DMS53 treated with DMSO at 0.1 percent for 48 hours (cell line): ENCODE results near the gene MGMT.

Source experiments
- DNase-seq: peaks from one replicate; lab custom pipeline; 2025; ENCODE audit not compliant: unreplicated experiment; lab: John Stamatoyannopoulos, UW

MGMT gene

DNA sequence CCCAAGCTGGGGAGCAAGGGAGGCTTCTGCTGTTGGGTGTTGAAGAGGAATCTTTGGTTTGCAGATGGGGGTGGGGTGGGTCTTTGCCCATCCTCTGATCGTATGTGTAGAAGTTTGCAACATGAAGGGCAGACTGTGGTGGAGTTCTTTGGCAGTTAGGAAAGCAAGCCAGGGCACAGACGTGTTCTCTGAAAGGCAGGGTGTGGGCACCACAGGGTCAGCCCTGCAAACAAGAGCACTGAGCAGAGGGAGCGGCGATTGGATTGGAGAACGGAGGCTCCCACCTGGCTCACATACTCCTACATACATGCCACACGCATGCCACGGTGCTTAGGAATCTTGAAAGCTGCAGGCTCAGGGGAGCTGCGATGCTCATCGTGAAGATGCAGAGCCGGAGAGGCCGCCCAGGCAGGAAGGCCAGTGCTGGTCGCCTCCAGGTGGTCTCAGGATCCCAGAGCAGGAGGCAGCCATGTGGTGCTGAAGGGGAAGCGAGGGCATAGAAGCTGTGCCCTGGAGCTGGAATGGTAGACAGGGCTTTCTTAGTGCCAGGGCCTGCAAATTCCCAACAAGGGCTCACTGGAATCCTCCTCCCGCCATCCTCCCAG lies 149.0 kb downstream of the MGMT start:
- no peak for DNase-seq

DNA sequence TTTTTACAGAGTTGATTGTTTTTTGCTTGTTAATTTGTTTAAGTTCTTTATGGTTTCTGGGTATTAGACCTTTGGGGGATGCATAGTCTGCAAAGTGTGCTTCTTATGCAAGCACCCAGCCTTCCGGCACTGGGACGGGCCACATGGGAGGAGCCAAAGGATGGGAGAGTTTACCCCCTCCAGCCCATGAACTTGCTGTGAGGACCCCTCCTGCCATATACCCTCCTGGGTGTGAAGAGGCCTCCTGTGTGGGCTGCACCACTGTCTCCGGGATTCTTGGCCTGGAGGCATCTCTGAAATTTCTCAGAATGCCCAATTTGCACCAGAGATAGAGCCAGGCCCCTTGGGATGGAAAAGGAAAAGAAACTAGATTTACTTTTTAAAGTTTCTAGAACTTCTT lies 150.7 kb downstream of the MGMT start:
- DNase-seq = no peak

DNA sequence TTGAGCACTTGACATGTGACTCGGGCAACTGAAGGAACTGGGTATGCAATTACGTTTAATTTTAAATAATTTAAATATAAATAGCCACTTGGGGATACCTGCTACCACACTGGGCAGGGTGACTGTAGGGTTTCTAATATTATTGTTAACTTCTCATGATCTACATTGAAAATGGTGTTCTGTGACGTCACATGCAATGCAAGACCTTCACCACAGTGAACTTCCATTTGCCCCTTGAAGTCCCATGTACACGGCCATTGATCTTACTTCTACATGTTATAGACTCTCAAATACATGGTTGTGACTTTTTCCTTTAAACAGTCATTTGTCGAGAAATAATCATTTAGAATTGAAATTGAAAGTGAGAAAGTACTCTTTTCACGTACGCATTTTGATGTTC lies 154.0 kb downstream of the MGMT start:
- DNase-seq = no peak

DNA sequence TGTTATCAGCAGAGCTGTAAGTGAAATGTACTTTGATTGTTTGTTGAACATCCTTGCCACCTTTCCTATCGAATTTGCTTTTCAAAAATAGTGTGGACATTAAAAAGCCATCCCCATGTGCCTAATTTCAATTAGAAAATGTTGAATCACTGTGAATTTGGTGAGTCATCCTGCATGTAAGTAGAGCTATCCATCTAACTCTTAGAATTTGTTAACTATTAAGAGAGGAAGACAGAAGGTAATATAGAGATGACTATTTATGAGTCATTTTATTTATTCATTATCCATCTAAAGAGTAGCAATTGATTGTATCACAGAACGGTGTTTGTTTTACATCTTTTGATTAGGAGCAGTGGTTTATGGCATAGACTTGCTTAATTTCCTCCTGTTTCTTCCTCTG lies 154.7 kb downstream of the MGMT start:
- DNase-seq = no peak

DNA sequence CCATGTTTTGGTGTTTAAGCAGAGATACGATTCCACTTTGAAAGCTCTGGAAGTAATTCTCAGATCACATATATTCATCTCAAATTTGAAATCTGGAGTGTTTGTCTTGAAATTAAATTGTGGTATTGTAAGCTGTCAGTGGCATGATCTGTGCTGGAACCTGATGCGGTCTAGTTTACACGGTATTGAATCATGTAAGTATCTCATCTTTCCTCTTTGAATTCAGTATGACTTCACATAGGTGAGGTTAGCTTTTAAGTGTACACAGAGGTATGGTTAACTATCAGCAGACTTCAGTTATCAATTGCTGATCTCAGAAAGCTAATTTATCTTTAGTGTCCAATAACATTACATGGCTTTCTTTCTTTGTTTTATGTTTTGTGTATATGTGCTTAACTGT lies 155.2 kb downstream of the MGMT start:
- DNase-seq = no peak

DNA sequence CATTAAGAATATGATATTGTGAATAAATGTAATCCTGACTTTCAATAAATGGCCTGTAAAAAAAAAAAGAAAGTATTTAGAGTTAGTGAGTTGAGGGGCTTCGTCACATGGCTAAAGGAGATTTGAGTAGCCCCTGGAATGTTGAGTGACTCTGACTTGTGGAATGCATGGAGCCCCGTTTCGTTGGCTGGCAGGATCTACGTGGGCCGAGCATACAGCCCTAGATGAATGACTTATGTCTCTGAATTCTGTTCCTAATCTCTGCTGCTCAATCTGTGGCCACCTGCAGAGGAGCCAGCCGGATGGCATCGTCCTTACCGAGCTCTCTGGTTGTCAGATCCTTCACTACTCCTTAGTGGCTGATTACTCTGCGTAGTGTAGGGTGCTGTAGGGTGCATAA lies 155.7 kb downstream of the MGMT start:
- DNase-seq = no peak

DNA sequence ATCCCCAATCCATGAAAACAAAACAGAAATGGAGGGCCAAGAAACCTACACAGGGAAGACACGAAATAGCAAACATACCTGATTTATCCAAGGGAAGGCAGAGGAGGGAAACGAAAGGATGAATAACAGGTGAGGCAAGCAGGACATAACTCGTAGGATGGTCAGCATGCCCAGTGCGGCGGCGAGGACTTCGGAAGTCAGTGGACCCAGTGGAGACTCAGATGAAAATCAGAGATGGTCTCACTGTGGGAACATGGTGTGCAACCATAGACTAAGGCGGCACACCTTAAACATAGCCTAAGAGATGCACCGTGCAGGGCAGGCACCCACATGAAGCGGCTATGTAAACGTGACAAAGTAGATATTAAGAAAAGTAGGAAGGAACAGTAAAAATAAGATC lies 157.5 kb downstream of the MGMT start:
- DNase-seq = no peak

DNA sequence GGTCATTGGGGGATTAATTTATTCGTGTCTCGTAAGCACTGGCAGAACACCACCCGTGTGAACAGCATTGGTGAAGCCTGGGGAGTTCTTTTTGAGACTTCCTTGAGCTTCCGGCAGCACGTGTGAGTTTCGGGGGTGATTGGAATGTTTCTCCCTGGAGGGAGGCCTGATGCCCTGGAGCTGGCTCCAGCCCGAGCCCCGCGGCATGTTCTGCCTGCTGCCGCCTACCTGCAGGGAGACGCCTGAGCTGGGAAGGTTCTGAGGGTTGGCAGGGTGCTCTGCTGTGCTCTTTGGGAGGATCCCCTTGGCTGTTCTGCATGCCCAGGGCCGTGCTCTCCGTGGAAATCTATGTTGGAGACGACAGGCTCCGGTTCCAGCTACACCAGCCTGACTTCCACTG lies 159.3 kb downstream of the MGMT start:
- no peak for DNase-seq

DNA sequence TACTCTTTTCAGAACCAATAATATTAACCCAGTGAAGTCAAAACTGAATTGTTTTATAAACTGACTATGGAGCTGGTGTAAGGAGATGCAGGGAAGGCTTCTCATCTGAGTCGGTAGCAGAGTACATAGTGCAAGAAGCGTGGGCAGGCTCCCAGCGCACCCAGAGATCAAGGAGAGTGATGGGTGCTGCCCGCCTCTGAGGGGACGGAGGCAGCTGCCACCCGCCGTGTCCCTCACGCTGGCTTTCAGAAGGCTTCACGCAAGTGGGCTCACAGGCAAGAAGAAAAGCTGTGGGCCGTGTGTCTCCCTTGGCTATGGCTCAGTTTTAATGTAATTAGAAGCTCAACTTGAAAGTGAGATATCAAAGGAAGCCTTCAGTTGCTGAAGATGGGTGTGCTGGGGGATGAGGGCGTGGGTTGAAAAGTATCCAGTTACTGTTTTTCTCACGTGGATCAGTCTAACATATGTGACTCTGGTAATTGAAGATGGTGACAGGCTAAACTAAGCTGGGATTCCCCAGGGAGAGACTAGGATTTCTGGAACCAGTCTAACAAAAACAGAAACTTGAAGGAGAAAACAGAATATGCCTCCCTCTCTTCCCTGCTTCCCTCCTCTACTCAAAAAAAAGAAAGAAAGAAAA lies 159.9 kb downstream of the MGMT start:
- no peak for DNase-seq

DNA sequence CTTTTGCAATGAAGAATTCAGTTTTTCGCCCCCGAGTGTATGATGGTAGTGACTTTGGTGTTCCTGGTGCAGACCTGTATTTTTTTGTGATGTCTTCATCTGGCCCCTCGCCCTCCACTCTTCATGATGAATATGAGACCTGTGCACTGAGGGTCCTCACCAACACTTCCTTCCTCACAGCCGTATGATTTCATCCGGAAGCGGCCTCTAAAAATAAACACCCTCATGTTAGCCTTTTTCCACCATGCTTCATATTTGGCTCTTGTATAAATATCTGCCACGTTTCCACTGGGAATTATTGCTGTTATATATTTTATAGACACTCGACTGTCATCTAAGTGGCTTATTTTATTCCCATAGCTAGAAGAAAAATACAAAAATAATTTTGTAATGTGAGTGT lies 160.4 kb downstream of the MGMT start:
- DNase-seq = no peak

DNA sequence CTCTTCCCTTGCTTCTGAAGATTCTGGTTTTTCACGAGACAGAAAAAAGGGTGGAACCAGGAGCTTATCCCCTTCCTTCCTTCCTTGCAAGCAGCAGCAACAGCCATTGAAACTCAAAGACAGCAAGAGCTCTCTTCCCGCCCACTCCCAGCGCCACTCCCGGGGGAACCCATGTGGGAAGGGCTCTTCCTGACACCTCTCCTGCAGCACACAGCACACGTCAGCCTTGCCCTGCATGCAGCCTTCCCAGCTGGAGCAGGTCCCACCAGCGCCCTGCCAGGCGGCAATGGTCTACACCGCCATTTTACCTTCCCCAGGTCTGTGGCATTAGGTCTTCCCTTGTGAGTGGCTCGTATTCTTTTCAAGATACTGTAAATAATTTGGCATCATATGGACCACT lies 161.8 kb downstream of the MGMT start:
- DNase-seq = no peak

DNA sequence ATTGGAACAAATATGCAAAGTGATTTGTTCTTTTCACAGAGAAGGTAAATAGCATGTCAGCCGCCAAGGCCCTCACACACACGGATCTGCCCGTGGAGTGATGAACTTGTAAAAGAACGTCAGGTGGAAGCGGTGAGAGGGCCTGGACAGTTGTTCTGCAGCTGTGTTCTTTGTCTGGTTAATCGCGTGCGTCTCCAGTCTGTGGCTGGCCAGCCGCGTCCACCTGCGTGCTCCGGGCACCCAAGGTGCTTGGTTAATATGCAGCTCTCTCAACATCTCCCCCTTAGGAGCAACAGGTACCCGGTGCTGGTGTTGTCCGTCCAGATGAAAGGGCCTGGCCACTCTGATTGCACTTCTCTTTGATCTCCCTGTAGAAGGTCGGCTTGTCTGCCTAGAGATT lies 162.9 kb downstream of the MGMT start:
- DNase-seq = no peak

DNA sequence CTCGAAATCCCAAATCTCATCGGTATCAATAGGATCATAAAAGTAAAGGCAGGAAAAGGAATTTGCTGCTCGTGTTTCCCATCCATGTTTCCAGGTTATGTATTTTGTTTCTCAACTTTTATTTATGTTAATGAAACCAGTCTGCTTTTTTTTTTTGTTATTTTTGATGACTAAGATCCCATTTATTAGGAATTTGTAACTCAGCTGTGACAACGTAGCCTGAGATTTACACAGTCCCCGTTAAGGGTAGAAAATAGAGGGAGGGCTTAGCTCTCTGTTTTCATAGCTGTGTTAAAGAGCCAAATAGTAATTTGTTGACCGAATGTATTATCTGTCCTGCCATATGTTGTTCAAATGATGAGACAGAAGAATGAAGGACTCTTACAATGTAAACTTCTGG lies 164.0 kb downstream of the MGMT start:
- no peak for DNase-seq

DNA sequence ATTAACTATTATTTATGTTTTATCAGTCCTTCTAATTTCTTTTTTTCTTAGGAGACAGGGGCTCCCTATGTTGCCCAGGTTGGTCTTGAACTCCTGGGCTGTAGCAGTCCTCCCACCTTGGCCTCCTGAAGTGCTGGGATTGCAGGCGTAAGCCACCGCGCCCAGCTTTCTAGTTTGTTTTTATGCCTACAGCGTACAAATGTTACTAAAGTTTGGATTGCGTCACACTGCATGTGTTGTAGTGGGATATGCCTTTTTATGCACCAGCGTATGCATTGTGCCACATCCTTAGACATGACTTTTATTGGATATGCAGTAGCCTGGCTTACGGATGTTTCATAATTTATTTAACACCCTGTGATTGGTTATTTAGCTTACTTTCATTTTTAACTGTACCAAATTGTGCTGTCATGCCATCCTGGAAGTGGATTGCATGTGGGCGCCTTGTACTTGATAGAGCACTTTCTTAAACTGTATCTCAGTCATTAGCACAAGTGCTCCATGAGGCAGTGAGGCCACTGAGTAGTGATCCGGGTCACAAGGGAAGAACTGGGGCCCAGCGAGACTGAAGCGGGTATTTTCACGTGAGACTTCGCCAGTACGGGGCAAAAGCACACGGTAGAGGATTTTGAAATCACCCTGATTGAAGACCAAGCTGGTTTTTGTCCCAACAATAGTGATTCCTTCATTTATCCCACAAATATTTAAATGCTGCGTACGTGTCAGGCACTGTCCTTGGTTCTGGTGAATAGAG lies 165.0 kb downstream of the MGMT start:
- no peak for DNase-seq

DNA sequence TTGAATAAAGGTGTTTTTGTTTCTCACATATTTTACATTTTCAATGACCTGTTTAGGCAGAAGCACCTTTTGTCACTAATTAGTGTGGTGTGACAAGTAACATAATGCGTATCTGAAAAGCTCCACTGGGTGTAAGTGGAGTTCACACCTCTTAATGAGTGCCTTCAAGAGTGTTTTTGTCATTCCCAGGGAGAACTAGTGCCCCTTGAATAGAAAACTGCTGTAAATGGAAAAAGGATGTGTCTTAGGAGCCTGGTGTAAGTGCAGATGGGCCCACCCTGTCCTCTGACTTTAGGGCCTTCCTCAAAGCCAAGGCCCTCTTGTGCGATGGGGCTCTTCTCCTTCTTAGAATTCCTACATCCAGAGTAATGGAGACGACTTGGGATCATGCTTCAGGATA lies 170.0 kb downstream of the MGMT start:
- DNase-seq = no peak

DNA sequence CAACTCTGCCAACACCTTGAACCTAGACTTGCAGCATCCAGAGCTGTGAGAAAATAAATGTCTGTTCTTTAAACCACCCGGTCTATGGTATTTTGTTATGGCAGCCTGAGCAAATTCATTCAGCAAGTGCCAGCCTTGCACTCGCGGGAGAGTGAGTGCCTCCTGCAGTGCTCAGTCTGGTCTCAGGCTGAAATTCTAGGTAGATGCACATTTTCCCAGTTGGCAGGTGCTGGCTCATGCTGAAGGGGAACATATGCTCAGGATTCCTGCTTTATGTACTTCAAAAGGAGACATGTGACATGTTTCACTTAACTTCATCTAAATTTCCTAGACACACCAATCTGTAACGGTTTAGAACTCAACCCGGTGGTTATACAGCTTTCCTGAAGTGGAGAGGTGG lies 170.8 kb downstream of the MGMT start:
- DNase-seq = no peak

DNA sequence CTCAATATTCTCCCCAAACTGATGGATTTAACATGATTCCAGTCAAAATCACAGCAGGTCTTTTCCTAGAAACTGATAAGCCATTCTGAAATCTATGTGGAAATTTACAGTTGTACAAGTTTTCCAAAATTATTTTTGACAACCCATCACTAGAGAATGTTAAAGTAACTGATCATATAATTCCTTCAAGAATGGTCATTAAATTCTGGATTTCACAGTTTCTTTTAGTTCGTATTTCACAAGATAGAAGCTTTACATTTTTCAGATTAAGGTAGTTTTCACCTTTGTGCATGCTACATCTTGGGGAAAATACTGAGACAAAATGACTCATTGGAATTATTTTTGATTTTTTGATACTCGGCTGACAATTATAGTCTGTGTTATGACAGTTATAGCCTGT lies 174.3 kb downstream of the MGMT start:
- DNase-seq = no peak

DNA sequence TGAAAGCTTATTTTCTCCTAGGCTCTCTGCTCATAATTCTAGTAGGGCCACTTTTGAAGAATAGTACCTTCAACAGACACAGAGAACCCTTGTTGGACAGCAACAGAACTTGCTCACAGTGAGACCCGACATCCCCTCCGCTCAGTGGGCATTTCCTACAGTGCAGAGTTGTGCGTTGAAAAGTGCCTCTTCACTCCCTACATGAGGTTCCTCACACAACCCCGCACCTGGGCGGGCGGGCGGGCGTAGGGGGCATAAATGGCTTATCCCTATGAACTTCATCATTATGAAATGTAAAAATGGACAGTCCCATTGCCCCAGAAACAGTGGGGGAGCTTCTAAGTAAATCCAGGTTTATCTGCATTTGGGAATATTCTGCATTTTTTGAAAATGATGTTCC lies 174.9 kb downstream of the MGMT start:
- DNase-seq = no peak

DNA sequence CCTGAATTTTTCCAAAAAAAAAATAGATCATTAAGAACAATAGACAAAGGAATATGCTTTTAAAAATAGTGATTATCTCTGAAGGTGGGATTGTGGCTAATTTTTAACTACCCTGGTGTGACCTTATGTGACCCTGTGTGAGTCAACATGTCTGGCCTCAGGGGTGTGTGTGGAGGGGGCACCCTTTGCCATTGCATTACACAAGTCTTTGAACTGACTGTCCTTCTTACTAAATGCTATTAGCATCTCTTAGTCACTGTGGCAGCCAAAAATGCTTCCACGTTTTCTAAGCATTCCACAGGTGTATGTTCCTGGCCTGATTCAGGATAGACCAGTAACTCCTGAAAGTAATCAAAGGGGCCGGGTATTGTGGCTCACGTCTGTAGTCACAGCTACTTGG lies 175.4 kb downstream of the MGMT start:
- DNase-seq = no peak

DNA sequence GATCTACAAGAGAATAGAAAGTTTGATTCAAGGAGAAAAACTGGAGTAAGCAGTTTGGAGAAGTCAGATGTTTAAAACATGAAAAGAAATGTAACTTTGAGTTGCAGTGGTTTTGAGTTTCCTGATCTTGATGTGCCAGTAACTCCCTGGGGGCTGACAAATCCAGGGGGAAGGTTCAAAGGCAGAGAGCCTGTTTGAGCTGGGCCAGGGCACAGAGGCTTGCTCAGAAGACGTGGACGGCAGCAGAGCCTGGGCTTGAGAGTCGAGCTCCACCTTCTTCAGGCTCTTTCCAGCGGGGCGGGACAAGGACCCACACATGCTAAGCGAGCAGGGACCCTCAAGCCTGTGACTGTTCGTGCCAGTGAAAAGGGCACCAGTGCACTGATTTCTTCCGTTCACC lies 176.2 kb downstream of the MGMT start:
- DNase-seq = no peak

DNA sequence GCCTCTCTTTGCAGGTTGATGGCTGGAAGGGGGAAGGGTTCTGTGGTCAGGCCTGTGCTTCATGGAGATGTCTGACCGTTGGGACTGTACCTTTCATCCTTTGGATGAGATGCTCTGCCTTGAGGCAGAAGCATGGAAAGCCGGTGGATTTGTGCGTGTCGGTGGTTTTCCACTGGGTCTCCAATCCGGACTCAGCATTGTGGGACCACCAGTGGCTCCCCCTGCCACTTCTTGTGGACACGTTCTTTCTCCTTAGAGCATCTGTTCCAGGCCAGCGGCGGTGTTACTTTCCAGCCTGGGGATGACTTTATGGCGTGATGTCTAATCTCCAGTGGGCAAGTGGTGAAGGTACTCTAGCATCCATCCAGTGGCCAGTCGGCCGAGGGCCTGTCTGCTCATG lies 178.4 kb downstream of the MGMT start:
- no peak for DNase-seq

DNA sequence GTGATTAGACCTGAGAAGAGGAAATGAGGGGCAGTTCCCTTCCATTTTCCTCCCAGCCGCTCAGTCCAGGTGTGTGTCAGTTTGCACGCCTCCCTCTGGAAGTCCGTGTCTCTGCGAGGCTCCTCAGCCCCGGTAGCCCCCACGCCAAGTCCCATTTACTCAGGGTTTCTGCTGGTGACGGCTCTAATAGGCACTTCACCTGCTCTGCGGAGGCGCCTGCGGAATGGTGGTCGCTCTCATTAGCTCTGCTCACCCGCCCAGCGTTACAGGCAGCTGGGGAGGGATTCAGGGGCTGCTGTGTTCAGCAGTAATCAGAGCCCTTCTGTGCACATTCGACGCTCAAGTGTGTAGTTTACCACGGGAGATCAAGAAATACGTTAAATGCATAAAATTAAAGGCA lies 179.9 kb downstream of the MGMT start:
- no peak for DNase-seq

DNA sequence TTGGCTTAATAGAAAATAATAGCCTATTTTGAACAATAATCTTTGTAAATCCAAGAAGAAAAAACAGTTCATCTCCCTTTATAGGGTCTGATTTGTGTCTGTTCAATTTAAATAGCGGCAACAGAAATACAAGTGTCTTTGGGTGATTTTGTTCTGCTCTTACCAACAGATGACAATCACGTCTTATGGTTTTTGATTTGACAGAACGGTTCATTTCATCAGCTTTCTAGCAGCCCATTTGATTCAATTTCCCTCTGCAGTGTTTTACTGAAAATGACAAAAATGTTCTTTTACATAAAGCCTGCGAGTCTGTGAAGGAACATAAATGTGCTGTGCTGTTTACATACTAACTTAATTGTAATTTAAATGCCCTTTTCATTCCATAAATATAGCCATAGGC lies 180.5 kb downstream of the MGMT start:
- no peak for DNase-seq
